ENCODE measurements around the gene GSTA4. TPM values are rescaled to one million over a fixed set of nuclear protein-coding genes. Genes with fewer than 3 reads are reported as not detected.

GSTA4 gene
- total RNA-seq, 1 experiment from 2014 or later = 25.1 TPM

DNA sequence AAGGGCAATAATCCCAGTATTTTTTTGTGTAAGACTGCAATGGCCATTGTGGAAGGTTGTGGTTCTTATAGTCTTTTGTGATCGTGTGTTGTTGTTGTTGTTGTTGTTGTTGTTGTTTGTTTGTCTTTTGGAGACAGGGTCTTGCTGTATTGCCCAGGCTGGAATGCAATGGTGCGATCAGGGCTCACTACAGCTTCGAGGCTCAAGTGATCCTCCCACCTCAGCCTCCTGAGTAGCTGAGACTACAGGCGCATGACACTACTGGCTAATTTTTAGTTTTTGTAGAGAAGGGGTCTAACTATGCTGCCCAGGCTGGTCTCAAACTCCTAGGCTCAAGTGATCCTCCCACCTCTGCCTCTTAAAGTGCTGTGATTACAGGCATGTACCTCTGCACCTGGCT, 3.5 kb upstream of the GSTA4 start:
- H3K27me3 ChIP-seq (ENCODE audit: control insufficient read depth, insufficient read depth, low read length) = no peaks in the 10 kb centered on the region
- no peaks in the 10 kb centered on the region for H3K36me3 ChIP-seq (replicated peaks; ENCODE audit: control insufficient read depth, insufficient read depth, low read length)
- no peak overlapping the region for H3K4me3 ChIP-seq (ENCODE audit: insufficient read depth, low read depth, low read length)
- DNase-seq = no peak

DNA sequence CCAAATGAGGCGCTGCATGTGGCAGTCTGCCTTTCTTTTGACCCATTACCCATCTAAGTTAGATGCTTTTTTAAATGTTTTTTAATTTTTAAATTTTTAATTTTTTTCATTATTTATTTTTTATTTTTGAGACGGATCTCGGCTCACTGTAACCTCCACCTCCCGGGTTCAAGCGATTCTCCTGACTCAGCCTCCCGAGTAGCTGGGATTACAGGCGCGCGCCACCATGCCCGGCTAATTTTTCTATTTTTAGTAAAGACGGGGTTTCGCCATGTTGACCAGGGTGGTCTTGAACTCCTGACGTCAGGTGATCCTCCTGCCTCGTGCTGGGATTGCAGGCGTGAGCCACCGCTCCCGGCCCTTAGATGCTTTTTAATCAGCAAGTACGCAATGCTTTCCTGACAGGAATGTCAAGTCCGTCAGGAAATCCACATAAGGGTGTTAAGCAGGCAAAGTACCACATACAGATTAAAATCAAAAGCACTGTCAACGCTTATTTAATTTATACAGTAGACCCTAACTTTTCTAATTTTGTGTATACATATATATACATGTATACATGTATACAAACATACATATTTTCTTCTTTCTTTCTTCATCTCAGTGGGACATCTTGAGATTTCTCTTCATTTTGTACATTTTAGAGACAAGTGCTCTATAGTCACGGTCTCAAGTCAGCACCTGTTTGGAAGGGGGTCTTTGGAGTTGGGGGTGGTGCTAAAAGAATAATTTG, 995 bp upstream of the GSTA4 start:
- no peaks in the 10 kb centered on the region for H3K27me3 ChIP-seq (ENCODE audit: control insufficient read depth, insufficient read depth, low read length)
- H3K36me3 ChIP-seq (replicated peaks; ENCODE audit: control insufficient read depth, insufficient read depth, low read length) = no peaks in the 10 kb centered on the region
- peak overlapping the region; percentile 10 for H3K4me3 ChIP-seq (ENCODE audit: insufficient read depth, low read depth, low read length)
- DNase-seq = no peak

DNA sequence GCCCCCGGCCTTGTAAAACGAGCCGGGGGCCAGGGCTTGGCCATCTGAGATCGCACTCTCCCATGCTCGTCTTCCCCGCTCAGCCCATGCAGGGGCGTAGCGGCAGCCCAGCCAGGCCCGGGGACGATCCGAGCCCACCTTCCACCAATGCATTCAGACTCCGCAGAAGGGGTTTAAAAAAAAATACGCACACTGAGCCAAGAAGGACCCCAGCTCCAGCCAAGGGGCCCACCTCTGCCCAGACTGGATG, 320 bp downstream of the GSTA4 start:
- peak; percentile 77 for DNase-seq
- Histone ChIP-seq H3K36me3 (replicated peaks; ENCODE audit: control insufficient read depth, insufficient read depth, low read length) (no peaks in the 10 kb centered on the region), H3K4me3 (ENCODE audit: insufficient read depth, low read depth, low read length) (peak overlapping the region; percentile 72), H3K27me3 (ENCODE audit: control insufficient read depth, insufficient read depth, low read length) (no peaks in the 10 kb centered on the region)

DNA sequence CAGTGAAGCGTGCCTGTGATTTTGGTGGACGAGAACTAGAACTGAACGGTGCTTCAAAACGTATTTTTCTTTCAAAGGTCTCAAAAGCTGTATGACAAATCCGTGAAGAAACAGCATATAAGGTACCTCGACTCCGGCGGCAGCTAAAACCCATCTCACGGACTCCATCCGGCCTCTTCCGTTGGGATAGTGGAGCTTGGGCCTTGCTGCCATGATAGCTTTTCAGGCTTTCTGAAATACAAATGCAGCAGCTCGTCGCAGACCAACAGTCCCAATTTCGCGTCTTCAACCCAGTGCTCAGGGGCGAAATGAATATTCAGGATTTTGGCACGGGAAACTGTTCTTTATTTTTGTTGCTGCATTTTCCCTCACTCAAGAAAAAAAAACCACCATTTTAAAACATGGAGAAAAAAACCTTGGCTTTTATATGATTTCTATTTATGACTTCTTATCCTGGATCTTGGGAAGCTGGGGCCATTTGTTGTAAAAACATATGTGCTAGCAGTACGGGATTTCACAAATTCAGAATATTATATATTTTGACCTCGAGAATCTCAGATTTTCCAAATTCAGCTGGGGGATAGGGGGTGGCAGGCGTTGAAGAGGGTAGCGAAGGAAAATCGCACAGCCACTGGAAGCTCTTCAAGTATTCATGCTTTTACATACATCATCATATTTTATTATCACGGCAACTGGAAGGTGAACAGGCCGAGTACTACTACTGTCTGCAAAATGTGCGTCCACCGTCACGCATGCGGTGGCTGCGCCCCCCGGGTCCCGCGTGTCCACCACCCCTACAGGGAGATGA, 849 bp downstream of the GSTA4 start:
- H3K36me3 ChIP-seq (replicated peaks; ENCODE audit: control insufficient read depth, insufficient read depth, low read length) = no peaks in the 10 kb centered on the region
- peak; percentile 37 for DNase-seq
- peak overlapping the region; percentile 72 for H3K4me3 ChIP-seq (ENCODE audit: insufficient read depth, low read depth, low read length)
- no peaks in the 10 kb centered on the region for H3K27me3 ChIP-seq (ENCODE audit: control insufficient read depth, insufficient read depth, low read length)

DNA sequence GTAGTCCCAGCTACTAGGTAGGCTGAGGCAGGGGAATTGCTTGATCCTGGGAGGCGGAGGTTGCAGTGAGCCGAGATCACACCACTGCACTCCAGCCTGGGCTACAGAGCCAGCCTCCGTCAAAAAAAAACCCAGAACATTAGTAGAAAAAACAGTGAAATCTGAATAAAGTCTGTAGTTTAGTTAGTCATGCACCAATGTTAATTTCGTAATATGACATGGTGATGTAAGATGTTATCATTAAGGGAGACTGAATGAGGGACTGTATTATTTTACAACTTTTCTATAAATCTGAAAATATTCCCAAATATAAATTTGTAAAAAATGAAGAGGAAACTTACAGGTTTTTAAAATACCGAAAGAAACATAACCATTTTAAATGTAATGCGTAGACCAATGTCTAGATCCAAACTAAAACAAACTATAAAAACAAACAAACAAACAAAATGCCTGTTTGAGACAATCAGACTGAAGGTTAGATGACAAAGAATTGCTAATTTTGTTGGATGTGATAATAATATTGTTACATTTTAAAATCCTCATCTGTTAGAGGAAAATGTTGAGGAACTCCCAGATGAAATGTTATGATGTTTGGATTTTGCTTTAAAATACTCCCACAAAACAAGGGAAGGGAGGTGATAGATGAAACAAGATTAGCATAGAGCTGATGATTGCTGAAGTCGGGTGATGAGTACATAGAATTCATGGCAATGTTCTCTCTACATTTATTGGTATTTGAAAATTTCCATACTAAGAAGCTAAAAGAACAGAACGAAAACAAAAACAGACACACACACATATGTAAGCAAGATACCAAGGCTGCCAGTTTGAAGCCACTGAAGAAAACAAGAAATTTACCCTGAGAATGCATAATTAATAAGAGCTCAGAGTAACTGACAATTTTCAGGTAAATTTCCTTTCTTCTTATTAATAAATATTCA, 1.8 kb downstream of the GSTA4 start:
- no peak overlapping the region; the same call in 1 of the 2 replicates for H3K4me3 ChIP-seq (ENCODE audit: insufficient read depth, low read depth, low read length)
- no peaks in the 10 kb centered on the region for H3K36me3 ChIP-seq (replicated peaks; ENCODE audit: control insufficient read depth, insufficient read depth, low read length)
- no peak for DNase-seq
- no peaks in the 10 kb centered on the region for H3K27me3 ChIP-seq (ENCODE audit: control insufficient read depth, insufficient read depth, low read length)

DNA sequence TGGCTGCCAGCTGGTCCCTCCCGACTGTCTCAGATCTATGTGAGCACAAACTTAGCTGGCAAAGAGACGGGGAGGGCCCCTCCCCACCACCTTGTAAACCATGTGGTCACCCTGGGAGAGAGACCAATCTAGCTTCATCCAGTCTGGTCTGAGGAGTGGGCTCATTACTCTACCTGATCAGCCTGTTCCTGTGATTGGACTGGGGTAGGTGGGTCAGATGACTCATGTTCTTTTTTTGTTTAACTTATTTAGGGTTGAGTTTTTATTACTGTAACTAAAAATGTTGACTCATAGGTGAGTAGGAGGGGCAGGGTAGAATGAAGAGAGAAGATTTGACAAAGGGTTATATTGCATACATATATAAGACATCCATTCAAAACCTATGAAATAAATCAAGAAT, 4.7 kb downstream of the GSTA4 start:
- no peaks in the 10 kb centered on the region for H3K27me3 ChIP-seq (ENCODE audit: control insufficient read depth, insufficient read depth, low read length)
- DNase-seq = no peak
- H3K36me3 ChIP-seq (replicated peaks; ENCODE audit: control insufficient read depth, insufficient read depth, low read length) = 0 out of 2 replicates have a peak, but pooled peaks cover 2% of the 10 kb centered on the region
- no peak overlapping the region for H3K4me3 ChIP-seq (ENCODE audit: insufficient read depth, low read depth, low read length)

DNA sequence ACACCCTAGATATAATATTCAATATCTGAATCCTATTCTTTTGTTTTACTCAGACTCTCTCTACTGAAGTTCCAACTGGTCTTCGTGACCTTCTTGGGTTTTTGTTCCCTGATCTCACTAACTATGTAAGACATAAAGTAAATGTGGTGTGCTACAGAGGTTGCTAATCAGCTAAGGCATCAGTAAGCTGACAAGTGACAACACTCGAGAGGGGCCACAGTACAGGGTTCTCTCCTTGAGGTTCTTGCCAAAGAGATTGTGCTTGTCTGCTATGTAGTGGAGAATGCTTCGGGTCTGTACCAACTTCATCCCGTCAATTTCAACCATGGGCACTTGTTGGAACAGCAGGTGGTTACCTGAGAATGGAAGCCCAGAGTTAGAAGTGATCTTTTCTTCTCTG, 9.9 kb downstream of the GSTA4 start:
- Histone ChIP-seq H3K36me3 (replicated peaks; ENCODE audit: control insufficient read depth, insufficient read depth, low read length) (peaks cover 6% of the 10 kb centered on the region; the same call in 1 of the 2 replicates), H3K27me3 (ENCODE audit: control insufficient read depth, insufficient read depth, low read length) (no peaks in the 10 kb centered on the region), H3K4me3 (ENCODE audit: insufficient read depth, low read depth, low read length) (no peak overlapping the region)
- no peak for DNase-seq

DNA sequence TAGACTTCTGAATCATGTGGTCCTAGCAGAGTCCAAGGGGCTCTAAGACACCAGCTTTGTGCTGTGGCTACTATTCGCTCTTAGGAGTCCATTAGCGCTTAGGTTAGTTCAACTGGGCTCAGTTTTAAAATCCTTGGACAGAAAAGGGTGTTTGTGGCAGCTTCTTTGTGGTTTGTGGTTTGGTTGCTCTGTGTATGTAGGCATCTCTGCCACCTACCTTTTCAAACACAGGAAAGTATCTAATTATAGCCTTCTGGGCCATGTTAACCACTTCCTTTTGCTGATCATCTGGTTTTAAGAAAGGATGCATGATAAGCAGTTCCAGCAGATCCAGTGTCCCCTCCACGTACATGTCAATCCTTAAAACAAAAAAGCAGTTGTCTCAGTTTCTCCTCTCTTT, 10.8 kb downstream of the GSTA4 start:
- Histone ChIP-seq H3K36me3 (replicated peaks; ENCODE audit: control insufficient read depth, insufficient read depth, low read length) (peaks cover 6% of the 10 kb centered on the region; the same call in 1 of the 2 replicates), H3K27me3 (ENCODE audit: control insufficient read depth, insufficient read depth, low read length) (no peaks in the 10 kb centered on the region), H3K4me3 (ENCODE audit: insufficient read depth, low read depth, low read length) (no peak overlapping the region)
- no peak for DNase-seq

DNA sequence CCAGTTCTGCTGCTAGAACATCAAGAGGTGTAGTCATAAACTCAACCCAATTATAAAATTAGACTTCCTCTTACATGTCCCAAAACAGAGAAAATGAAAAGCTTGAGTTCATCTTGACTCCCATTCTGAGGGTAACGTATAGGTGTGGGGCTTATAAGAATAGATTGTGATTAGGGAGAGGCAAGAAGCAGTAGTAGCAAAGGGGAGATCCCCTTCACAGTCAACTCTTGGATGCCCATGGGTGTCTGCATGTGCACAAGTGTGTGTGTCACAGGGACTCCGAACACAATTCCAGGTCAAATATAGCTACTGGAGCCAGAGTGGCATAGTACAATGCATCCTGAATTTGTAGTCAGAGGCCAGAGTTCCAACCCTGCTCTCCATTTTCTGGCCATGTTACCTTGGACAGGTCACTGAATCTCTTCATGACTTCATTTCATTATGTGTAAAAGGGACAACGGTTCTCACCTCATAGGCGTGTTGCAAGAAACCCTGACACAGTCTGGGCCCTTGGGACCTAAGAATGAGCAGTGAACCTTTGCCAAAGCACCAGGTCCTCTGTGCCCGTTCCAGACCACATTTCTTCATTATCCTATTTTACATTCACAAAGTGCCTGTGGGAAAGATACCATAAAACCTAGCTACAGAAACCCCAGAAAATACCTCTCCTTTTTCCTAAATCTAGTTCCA, 11.8 kb downstream of the GSTA4 start:
- Histone ChIP-seq H3K4me3 (ENCODE audit: insufficient read depth, low read depth, low read length) (no peak overlapping the region), H3K36me3 (replicated peaks; ENCODE audit: control insufficient read depth, insufficient read depth, low read length) (peaks cover 6% of the 10 kb centered on the region; the same call in 1 of the 2 replicates), H3K27me3 (ENCODE audit: control insufficient read depth, insufficient read depth, low read length) (no peaks in the 10 kb centered on the region)
- DNase-seq = no peak

DNA sequence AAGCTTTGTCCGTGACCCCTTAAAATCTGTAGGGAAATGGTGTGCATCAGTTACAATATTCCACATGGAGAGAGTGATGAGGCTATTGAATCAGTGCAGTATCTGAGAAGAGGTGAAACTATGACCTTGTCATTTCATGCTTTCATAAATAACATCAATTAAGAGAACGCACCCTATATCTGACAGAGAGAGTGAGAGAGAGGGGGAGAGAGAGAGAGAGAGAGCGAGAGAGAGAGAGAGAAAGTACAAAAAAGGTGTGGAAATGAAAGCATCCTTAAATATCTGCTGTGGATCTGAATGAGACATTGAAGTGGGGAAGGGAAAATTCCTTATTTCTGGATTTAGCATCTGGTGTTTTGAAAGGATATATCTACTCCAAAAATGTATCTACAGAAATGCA, 12.4 kb downstream of the GSTA4 start:
- H3K4me3 ChIP-seq (ENCODE audit: insufficient read depth, low read depth, low read length) = no peak overlapping the region
- H3K36me3 ChIP-seq (replicated peaks; ENCODE audit: control insufficient read depth, insufficient read depth, low read length) = peaks cover 6% of the 10 kb centered on the region; the same call in 1 of the 2 replicates
- no peak for DNase-seq
- H3K27me3 ChIP-seq (ENCODE audit: control insufficient read depth, insufficient read depth, low read length) = no peaks in the 10 kb centered on the region

DNA sequence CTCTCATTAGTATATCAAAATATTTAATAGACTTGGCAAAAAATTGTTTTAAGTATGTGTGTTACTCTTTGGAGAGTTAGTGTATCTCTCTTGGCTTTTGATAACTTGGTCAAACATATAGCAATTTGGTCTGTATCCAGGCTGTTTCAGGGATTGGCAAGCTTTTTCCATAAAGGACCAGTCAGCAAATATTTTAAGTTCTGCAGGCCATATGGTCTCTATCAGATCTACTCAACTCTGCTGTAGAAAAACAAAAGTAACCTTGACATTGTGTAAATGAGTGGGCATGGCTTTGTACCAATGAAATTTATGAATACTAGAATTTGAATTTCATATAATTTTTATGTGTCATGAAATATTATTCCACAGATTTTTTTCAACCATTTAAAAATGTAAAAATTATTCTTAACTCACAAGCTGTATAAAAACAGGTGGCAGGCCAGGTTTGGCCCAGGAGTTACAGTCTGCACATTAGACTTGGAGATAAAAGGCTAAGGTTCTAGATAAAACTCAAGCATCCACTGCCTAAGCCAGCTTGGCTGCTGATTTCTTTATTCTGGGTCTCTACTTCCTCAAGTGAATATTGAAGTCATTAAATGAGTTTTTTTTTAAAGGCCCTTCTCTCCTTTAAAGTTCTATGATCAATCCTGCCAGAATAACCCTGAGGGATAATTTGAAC, 13.7 kb downstream of the GSTA4 start:
- peaks cover 6% of the 10 kb centered on the region; the same call in 1 of the 2 replicates for H3K36me3 ChIP-seq (replicated peaks; ENCODE audit: control insufficient read depth, insufficient read depth, low read length)
- no peaks in the 10 kb centered on the region for H3K27me3 ChIP-seq (ENCODE audit: control insufficient read depth, insufficient read depth, low read length)
- H3K4me3 ChIP-seq (ENCODE audit: insufficient read depth, low read depth, low read length) = no peak overlapping the region
- DNase-seq = no peak

DNA sequence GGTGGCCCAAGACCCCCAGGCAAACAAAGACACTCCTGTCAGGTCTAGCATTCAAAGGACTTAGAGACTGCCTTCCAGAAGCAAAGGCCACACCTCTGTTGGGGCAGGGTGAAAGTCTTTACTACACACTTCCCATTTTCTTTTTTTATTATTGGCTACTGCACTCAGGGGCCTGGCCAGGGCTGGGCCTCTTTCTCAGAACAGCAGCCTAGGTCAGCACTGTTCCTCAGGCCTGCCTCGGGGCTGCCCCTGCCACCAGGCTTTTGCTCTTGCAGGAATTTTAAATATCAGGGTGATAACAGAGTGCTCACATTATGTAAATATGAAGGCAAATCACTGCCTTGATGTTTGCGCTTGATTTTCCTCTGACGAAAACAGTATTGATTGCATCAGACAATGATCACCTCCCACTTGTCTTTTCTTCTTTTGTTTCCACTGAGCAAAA, 18.5 kb downstream of the GSTA4 start:
- no peaks in the 10 kb centered on the region for H3K36me3 ChIP-seq (replicated peaks; ENCODE audit: control insufficient read depth, insufficient read depth, low read length)
- no peaks in the 10 kb centered on the region for H3K27me3 ChIP-seq (ENCODE audit: control insufficient read depth, insufficient read depth, low read length)
- H3K4me3 ChIP-seq (ENCODE audit: insufficient read depth, low read depth, low read length) = no peak overlapping the region
- no peak for DNase-seq

DNA sequence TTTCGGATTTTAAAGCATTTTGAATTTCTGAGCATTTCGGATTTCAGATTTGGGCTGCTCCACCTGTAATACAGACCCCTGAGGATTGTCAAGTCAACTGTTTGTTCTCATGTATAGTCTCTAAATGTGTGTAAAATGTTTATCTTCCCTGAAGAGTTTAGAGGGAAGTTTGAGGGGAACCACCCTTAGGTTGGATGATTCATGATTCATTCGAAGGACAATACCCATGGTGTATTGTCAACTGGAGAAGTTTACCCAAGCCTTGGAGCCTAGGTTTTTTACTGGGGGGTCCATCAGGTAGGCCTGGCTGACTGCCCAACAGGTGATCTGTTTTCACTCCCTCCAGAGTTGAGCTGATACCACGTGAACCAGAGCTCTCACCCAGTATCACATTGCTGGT, 18.9 kb downstream of the GSTA4 start:
- DNase-seq = no peak
- Histone ChIP-seq H3K36me3 (replicated peaks; ENCODE audit: control insufficient read depth, insufficient read depth, low read length) (no peaks in the 10 kb centered on the region), H3K27me3 (ENCODE audit: control insufficient read depth, insufficient read depth, low read length) (no peaks in the 10 kb centered on the region), H3K4me3 (ENCODE audit: insufficient read depth, low read depth, low read length) (no peak overlapping the region)

DNA sequence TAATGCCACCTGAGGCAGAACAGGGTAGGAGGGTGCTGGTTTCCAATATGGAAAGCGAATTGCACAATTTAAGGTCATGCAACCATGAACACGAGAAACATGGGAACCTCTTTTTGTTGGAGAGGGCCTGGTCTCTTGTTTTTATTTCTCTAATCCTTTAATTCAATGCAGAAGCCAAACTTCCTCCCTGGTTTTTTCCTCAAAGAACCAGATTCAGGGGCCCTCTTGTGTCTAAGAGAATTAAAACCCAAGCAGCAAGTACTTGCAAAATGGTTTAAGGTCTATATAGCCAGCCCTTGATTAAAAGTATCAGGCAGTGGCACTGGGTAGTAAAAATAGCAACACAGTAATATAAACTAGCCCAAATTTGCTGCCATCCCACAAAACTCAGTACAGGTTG, 19.5 kb downstream of the GSTA4 start:
- DNase-seq = no peak
- H3K27me3 ChIP-seq (ENCODE audit: control insufficient read depth, insufficient read depth, low read length) = no peaks in the 10 kb centered on the region
- H3K36me3 ChIP-seq (replicated peaks; ENCODE audit: control insufficient read depth, insufficient read depth, low read length) = no peaks in the 10 kb centered on the region
- no peak overlapping the region for H3K4me3 ChIP-seq (ENCODE audit: insufficient read depth, low read depth, low read length)

All from H7 (cell line).